Kidney (tissue), 22 donors: ENCODE measurements around the gene EXOSC7. TPM values are rescaled to one million over a fixed set of nuclear protein-coding genes. Genes with fewer than 3 reads are reported as not detected.

Source experiments
- DNase-seq, 5 donors: peaks; one replicate each; pipeline ENCODE4 v3.0.0-alpha.2; 2013 to 2020
- FAIRE-seq: peaks from 2 replicates; lab custom pipeline; 2012; peaks lifted over from hg19 to GRCh38; lab: Jason Lieb, UNC
- H3K27ac ChIP-seq, 2 donors: one replicate each; pipeline ENCODE4 v1.7.0; 2013; ENCODE audit warnings: low read depth in 2 of 2, low read length in 2 of 2, inconsistent platforms in 1 of 2
- H3K27me3 ChIP-seq: one replicate; pipeline ENCODE4 v1.7.1; 2013; ENCODE audit warnings: low read length, inconsistent platforms; ENCODE audit not compliant: control insufficient read depth, insufficient read depth
- H3K36me3 ChIP-seq, 3 donors: one replicate each; pipeline versions ENCODE4 v1.7.0 to v1.7.1; 2013; ENCODE audit warnings: low read length in 3 of 3, control low read depth in 1 of 3, inconsistent platforms in 1 of 3; ENCODE audit not compliant: insufficient read depth in 3 of 3, control insufficient read depth in 2 of 3
- H3K4me1 ChIP-seq, 3 donors: one replicate each; pipeline versions ENCODE4 v1.7.0 to v1.7.1; 2013; ENCODE audit warnings: low read length in 3 of 3, inconsistent platforms in 1 of 3, low read depth in 1 of 3; ENCODE audit not compliant: control insufficient read depth in 2 of 3, insufficient read depth in 2 of 3
- H3K4me3 ChIP-seq, 3 donors: one replicate each; pipeline versions ENCODE4 v1.7.0 to v1.8.1; 2013; ENCODE audit warnings: low read length in 3 of 3, control low read depth in 1 of 3, inconsistent platforms in 1 of 3
- H3K9ac ChIP-seq, 3 donors: one replicate each; pipeline versions ENCODE4 v1.7.0 to v1.7.1; 2013; ENCODE audit warnings: low read length in 3 of 3, control low read depth in 1 of 3, inconsistent platforms in 1 of 3
- H3K9me3 ChIP-seq, 3 donors: one replicate each; pipeline versions ENCODE4 v1.7.0 to v1.7.1; 2013; ENCODE audit warnings: low read length in 3 of 3, control low read depth in 1 of 3, inconsistent platforms in 1 of 3; ENCODE audit not compliant: control insufficient read depth in 2 of 3, insufficient read depth in 1 of 3
- CTCF ChIP-seq: IDR thresholded peaks from 3 replicates; pipeline ENCODE4 v1.5.1; 2012; ENCODE audit warnings: mild to moderate bottlenecking, moderate library complexity, borderline replicate concordance; ENCODE audit not compliant: insufficient read depth; ENCODE audit errors: extremely low read depth
- intact Hi-C: fragments of 100-400 bp; cut with DNase I; formaldehyde crosslinking; loops from one replicate; pipeline ENCODE4 v1.11.1; 2022
- long read RNA-seq, 10 donors: library from polyadenylated mRNA in 1 of 10; unstranded in 1 of 10; transcript quantifications; one replicate each; pipeline ENCODE4 v2.0.0 and lab custom pipeline, GENCODE V29; 2021 to 2026
- polyA plus RNA-seq: library from polyadenylated mRNA; stranded (reverse); fragments of 350-450 nt; fragmentation: Illumina TruSeq; extraction: RNeasy Lipid Tissue Mini Kit (QIAGEN cat#74804); gene quantifications from one replicate; pipeline ENCODE4 v1.2.3, GENCODE V29; 2014; ENCODE audit warnings: low read depth, low replicate concordance; ENCODE audit not compliant: insufficient read depth
- total RNA-seq: library from RNA; stranded (reverse); fragmentation: NEBNext Ultra II Directional; extraction: Animal tissue kit (Norgen Biotek cat#: 25700); gene quantifications from one replicate; pipeline ENCODE4 v1.2.1, GENCODE V29; 2021
- donor health status: control.
- donor health status: control.
- donor health status: control.
- donor health status: control.
- donor health status: control.
- donor health status: DM: yes; HTN: yes; CAD: no.
- donor health status: Normal renal cell carcinoma (clear cell type).

Gene EXOSC7
- total RNA-seq (43.8 TPM), polyA plus RNA-seq (71.8 TPM)
- long read RNA-seq, donor 1, transcript EXOSC7-201 (8 exons, 1,055 nt) = major isoform, 11 of 17 reads
- long read RNA-seq, donor 1, partial matches to known transcripts = 5 of 17 reads
- long read RNA-seq, donor 1, other reads (novel, unspliced or antisense) = 0 of 17 reads
- long read RNA-seq, donor 2, transcript EXOSC7-201 (8 exons, 1,055 nt) = major isoform, 15 of 40 reads
- long read RNA-seq, donor 2, partial matches to known transcripts = 5 of 40 reads
- long read RNA-seq, donor 2, other reads (novel, unspliced or antisense) = 14 of 40 reads
- long read RNA-seq, donor 3, transcript EXOSC7-201 (8 exons, 1,055 nt) = major isoform, 11 of 17 reads
- long read RNA-seq, donor 3, partial matches to known transcripts = 0 of 17 reads
- long read RNA-seq, donor 3, other reads (novel, unspliced or antisense) = 0 of 17 reads
- long read RNA-seq, donor 4, transcript EXOSC7-201 (8 exons, 1,055 nt) = major isoform, 10 of 17 reads
- long read RNA-seq, donor 4, partial matches to known transcripts = 0 of 17 reads
- long read RNA-seq, donor 4, other reads (novel, unspliced or antisense) = 0 of 17 reads
- long read RNA-seq, donor 5 = 0 reads
- long read RNA-seq, donor 6, transcript EXOSC7-201 (8 exons, 1,055 nt) = major isoform, 24 of 41 reads
- long read RNA-seq, donor 6, partial matches to known transcripts = 14 of 41 reads
- long read RNA-seq, donor 6, other reads (novel, unspliced or antisense) = 0 of 41 reads
- long read RNA-seq, donor 7, transcript EXOSC7-201 (8 exons, 1,055 nt) = major isoform, 13 of 23 reads
- long read RNA-seq, donor 7, partial matches to known transcripts = 1 of 23 reads
- long read RNA-seq, donor 7, other reads (novel, unspliced or antisense) = 5 of 23 reads
- long read RNA-seq, donor 8, transcript EXOSC7-201 (8 exons, 1,055 nt) = major isoform, 10 of 12 reads
- long read RNA-seq, donor 8, partial matches to known transcripts = 0 of 12 reads
- long read RNA-seq, donor 8, other reads (novel, unspliced or antisense) = 0 of 12 reads
- long read RNA-seq, donor 9, transcript EXOSC7-201 (8 exons, 1,055 nt) = major isoform, 8 of 8 reads
- long read RNA-seq, donor 9, partial matches to known transcripts = 0 of 8 reads
- long read RNA-seq, donor 9, other reads (novel, unspliced or antisense) = 0 of 8 reads
- long read RNA-seq, donor 10, transcript EXOSC7-209 (3 exons, 1,647 nt) = minor isoform, 5 of 23 reads
- long read RNA-seq, donor 10, transcript EXOSC7-201 (8 exons, 1,055 nt) = major isoform, 9 of 23 reads
- long read RNA-seq, donor 10, partial matches to known transcripts = 5 of 23 reads
- long read RNA-seq, donor 10, other reads (novel, unspliced or antisense) = 0 of 23 reads

GRCh38 chr3:44976002-44976815 lies at the start of gene EXOSC7, which contains the start of gene ZDHHC3:
Gene EXOSC7 (plus strand): TSS chr3:44976244. CDS start chr3:44976278, 34 bp downstream.
Gene ZDHHC3 (minus strand): TSS chr3:44976174. CDS start chr3:44959436, 16,738 bp downstream.
- TF ChIP-seq CTCF = no peak
- Histone ChIP-seq H3K9me3 (no peaks in the 10 kb centered on the region), H3K4me3 (peak within 1 kb of the TSS; percentile 89 to 97 (median 95)), H3K27me3 (no peaks in the 10 kb centered on the region), H3K27ac (peak within 1 kb of the TSS; percentile 81 to 82), H3K4me1 (peaks cover 2 to 22% (median 14%) of the 10 kb centered on the region in 3 donors), H3K36me3 (no peaks in the 10 kb centered on the region), H3K9ac (peak within 1 kb of the TSS; percentile 84 to 90 (median 86))
- peak; percentile 91 to 96 (median 93) for DNase-seq
- intact Hi-C loops = no loop called here
- no peak for FAIRE-seq

GRCh38 chr3:44926921-44927320 lies 49.1 kb upstream of the EXOSC7 start:
- Histone ChIP-seq H3K9ac (no peak overlapping the region), H3K36me3 (peaks cover 0 to 37% (median 16%) of the 10 kb centered on the region in 3 donors), H3K4me1 (peaks cover 0 to 2% (median 0%) of the 10 kb centered on the region in 3 donors), H3K27me3 (no peaks in the 10 kb centered on the region), H3K27ac (no peak overlapping the region), H3K9me3 (no peaks in the 10 kb centered on the region), H3K4me3 (no peak overlapping the region)
- FAIRE-seq = no peak
- no peak for DNase-seq
- no peak for TF ChIP-seq CTCF
- intact Hi-C loops = no loop called here

- no peak overlapping the region for H3K9ac ChIP-seq
- intact Hi-C loops = no loop called here
- no peak overlapping the region for H3K4me3 ChIP-seq
- peaks cover 0 to 2% (median 0%) of the 10 kb centered on the region in 3 donors for H3K4me1 ChIP-seq
- no peak for TF ChIP-seq CTCF
- no peaks in the 10 kb centered on the region for H3K27me3 ChIP-seq
- FAIRE-seq = no peak
- DNase-seq = no peak
- no peaks in the 10 kb centered on the region for H3K9me3 ChIP-seq
- no peak overlapping the region for H3K27ac ChIP-seq
- peaks cover 0 to 40% (median 15%) of the 10 kb centered on the region in 3 donors for H3K36me3 ChIP-seq
These were observed 48.7 kb upstream of the EXOSC7 start for GRCh38 chr3:44927371-44927770.
